Suppressor macrophage (primary cell): ENCODE data around the gene CD276.
"Not testable (repeated sequence)": the region's sequence is repeated elsewhere in the genome, so short reads cannot be mapped to it uniquely, and the experiment has no call there.

Source experiments
- DNase-seq, 4 experiments: peaks; one replicate each; pipeline ENCODE4 v3.0.0-alpha.2; 2020 to 2022

Gene CD276

GRCh38 chr15:73710321-73710720 lies 26.1 kb downstream of the CD276 start:
- no peak for DNase-seq

GRCh38 chr15:73711526-73711925 lies 27.3 kb downstream of the CD276 start:
- DNase-seq, result peak in 2 of 4 experiments; percentile 19 to 39

GRCh38 chr15:73712107-73712506 lies 27.9 kb downstream of the CD276 start:
- DNase-seq, result peak in 1 of 4 experiments; percentile 14

- no peak for DNase-seq
These were observed 30.6 kb downstream of the CD276 start for GRCh38 chr15:73714695-73715301.

- no peak for DNase-seq
These were observed 31.2 kb downstream of the CD276 start for GRCh38 chr15:73715417-73715816.

GRCh38 chr15:73716417-73716816 lies 32.2 kb downstream of the CD276 start:
- no peak for DNase-seq

GRCh38 chr15:73717206-73717605 lies 33.0 kb downstream of the CD276 start:
- DNase-seq, result no peak

- DNase-seq, result no peak
These were observed 33.6 kb downstream of the CD276 start for GRCh38 chr15:73717802-73718201.

GRCh38 chr15:73718694-73719093 lies 34.5 kb downstream of the CD276 start:
- DNase-seq, result no peak

- DNase-seq, result no peak
These were observed 38.2 kb downstream of the CD276 start for GRCh38 chr15:73722425-73722824.

- no peak for DNase-seq
These were observed 39.0 kb downstream of the CD276 start for GRCh38 chr15:73723191-73723590.

- no peak for DNase-seq
These were observed 40.0 kb downstream of the CD276 start for GRCh38 chr15:73724212-73724611.

- no peak for DNase-seq
These were observed 43.3 kb downstream of the CD276 start for GRCh38 chr15:73727330-73727976.

GRCh38 chr15:73732051-73732450 lies 47.9 kb downstream of the CD276 start:
- DNase-seq, result not testable (repeated sequence)

- no peak for DNase-seq
These were observed 48.7 kb downstream of the CD276 start for GRCh38 chr15:73732930-73733329.

- DNase-seq, result no peak
These were observed 53.4 kb downstream of the CD276 start for GRCh38 chr15:73737535-73737934.

GRCh38 chr15:73740152-73741048 lies 56.2 kb downstream of the CD276 start:
- no peak for DNase-seq

- DNase-seq, result no peak
These were observed 57.2 kb downstream of the CD276 start for GRCh38 chr15:73741321-73741836.

- DNase-seq, result no peak
These were observed 60.1 kb downstream of the CD276 start for GRCh38 chr15:73744293-73744692.

GRCh38 chr15:73745073-73745472 lies 60.9 kb downstream of the CD276 start:
- DNase-seq, result no peak

- DNase-seq, result no peak
These were observed 62.1 kb downstream of the CD276 start for GRCh38 chr15:73746261-73746660.

GRCh38 chr15:73746883-73747282 lies 62.7 kb downstream of the CD276 start:
- peak in 2 of 4 experiments; percentile 22 to 23 for DNase-seq
